Adipocyte (in vitro differentiated cells): Measurements from ENCODE around the gene MYO1A.

Experiments used
- DNase-seq: peaks from one replicate; pipeline ENCODE4 v3.0.0-alpha.2; 2015; ENCODE audit warnings: low read depth
- H3K27me3 ChIP-seq: replicated peaks from 2 replicates; pipeline ENCODE4 v1.7.0; 2013; ENCODE audit warnings: mild to moderate bottlenecking, low read length, moderate library complexity; ENCODE audit not compliant: control insufficient read depth, insufficient read depth
- H3K36me3 ChIP-seq: 2 replicates; pipeline ENCODE4 v1.7.0; 2013; ENCODE audit warnings: low read length, mild to moderate bottlenecking, moderate library complexity; ENCODE audit not compliant: control insufficient read depth, insufficient read depth, severe bottlenecking
- H3K4me1 ChIP-seq: 2 replicates; pipeline ENCODE4 v1.7.0; 2013; ENCODE audit warnings: mild to moderate bottlenecking, low read length, moderate library complexity; ENCODE audit not compliant: control insufficient read depth, insufficient read depth
- H3K4me3 ChIP-seq: 2 replicates; pipeline ENCODE4 v1.7.0; 2013; ENCODE audit warnings: mild to moderate bottlenecking, low read length, moderate library complexity
- H3K9ac ChIP-seq: 2 replicates; pipeline ENCODE4 v1.7.0; 2013; ENCODE audit warnings: mild to moderate bottlenecking, low read length, moderate library complexity
- H3K9me3 ChIP-seq: 2 replicates; pipeline ENCODE4 v1.7.0; 2013; ENCODE audit warnings: mild to moderate bottlenecking, low read length, moderate library complexity; ENCODE audit not compliant: control insufficient read depth

The MYO1A gene

GRCh38 chr12:57044468-57044867, 5.5 kb downstream of the MYO1A start:
- no peaks in the 10 kb centered on the region for H3K4me1 ChIP-seq
- H3K27me3 ChIP-seq = peaks cover 84% of the 10 kb centered on the region
- DNase-seq = no peak
- no peaks in the 10 kb centered on the region for H3K36me3 ChIP-seq
- H3K4me3 ChIP-seq = no peak overlapping the region
- no peak overlapping the region for H3K9ac ChIP-seq
- no peaks in the 10 kb centered on the region for H3K9me3 ChIP-seq

DNA sequence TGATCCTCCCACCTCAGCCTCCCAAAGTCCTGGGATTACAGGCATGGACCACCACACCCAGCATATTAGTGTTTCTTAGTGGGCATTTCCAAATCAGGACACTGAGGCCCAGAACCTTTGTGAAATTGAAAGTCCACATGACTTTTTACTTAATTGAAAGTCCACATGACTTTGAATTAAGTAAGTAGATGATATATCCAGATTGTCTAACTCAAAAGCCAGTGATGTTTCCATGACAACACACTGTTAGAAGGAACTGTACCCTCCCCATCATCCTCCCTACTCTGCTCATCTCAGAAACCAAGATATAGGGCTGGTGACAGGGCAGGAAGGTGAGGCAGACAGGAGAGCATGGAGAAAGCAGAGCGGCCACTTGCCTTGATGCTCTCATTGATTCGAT, 7.2 kb downstream of the MYO1A start:
- H3K4me1 ChIP-seq = no peaks in the 10 kb centered on the region
- H3K27me3 ChIP-seq = peaks cover 90% of the 10 kb centered on the region
- H3K4me3 ChIP-seq = no peak overlapping the region
- no peaks in the 10 kb centered on the region for H3K36me3 ChIP-seq
- no peak for DNase-seq
- no peaks in the 10 kb centered on the region for H3K9me3 ChIP-seq
- H3K9ac ChIP-seq = no peak overlapping the region

DNA sequence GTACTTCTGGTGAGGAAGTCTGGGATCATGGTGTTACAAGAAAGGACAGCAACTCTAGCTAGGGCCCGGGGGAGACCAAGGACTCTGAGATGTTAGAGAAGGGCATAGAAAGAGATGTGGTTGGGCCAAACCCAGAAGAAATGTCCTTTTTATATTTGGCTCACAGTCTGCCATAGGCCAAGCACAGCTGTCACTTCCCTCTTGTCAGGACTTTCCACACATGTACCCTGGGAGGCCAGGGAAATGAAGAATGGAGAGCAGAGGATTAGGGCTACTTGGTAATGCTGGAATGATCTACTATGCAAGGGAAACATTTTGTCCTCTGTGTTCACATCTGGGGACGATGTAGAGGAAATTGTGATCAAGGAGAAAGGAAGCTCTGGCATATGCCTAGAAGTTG, 9.2 kb downstream of the MYO1A start:
- no peak for DNase-seq
- H3K4me1 ChIP-seq = no peaks in the 10 kb centered on the region
- no peaks in the 10 kb centered on the region for H3K36me3 ChIP-seq
- H3K9ac ChIP-seq = no peak overlapping the region
- H3K9me3 ChIP-seq = no peaks in the 10 kb centered on the region
- H3K4me3 ChIP-seq = no peak overlapping the region
- H3K27me3 ChIP-seq = peaks cover 85% of the 10 kb centered on the region

GRCh38 chr12:57040211-57040610, 9.7 kb downstream of the MYO1A start:
- H3K4me3 ChIP-seq = no peak overlapping the region
- H3K36me3 ChIP-seq = no peaks in the 10 kb centered on the region
- H3K9ac ChIP-seq = no peak overlapping the region
- no peaks in the 10 kb centered on the region for H3K9me3 ChIP-seq
- H3K4me1 ChIP-seq = no peaks in the 10 kb centered on the region
- no peak for DNase-seq
- H3K27me3 ChIP-seq = peaks cover 85% of the 10 kb centered on the region

DNA sequence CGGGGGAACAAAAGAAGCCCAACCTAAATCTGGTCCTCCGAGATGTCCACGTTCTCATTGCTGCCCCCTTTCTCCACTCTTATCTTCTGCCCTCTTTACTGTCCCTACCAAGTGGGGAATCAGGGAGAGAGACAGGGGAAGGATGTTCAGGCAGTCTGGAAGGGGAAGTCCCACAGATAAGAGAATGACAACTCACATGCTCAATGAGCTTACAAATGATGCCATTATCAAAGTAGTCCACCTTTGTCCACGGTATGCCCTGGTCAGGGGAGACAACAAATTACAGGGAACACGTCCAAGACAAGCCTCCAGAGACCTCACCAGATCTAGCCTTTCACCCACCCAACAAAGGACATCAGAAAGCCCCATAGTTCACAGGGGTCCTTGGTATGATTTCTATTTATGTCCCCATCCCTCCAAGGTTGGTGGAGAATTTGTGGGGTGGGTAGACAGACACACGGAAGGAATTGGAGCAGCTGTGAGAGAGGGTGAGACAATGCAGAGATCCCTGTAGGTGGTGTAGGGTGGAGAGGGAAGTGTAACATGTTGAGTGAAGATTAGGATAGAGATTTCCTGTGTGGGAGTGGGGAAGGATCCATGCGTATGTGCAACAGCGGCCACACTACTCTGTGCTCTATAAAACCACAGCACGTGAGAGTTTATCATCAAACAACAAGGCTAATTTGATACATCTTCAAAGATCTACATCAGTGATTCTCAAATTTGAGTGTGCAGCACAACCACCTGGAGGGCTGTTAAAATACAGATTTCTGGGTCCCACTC, 10.7 kb downstream of the MYO1A start:
- no peak for DNase-seq
- Histone ChIP-seq H3K36me3 (no peaks in the 10 kb centered on the region), H3K4me1 (no peaks in the 10 kb centered on the region), H3K9ac (no peak overlapping the region), H3K9me3 (no peaks in the 10 kb centered on the region), H3K27me3 (peaks cover 81% of the 10 kb centered on the region), H3K4me3 (no peak overlapping the region)

GRCh38 chr12:57037264-57037663, 12.7 kb downstream of the MYO1A start:
- Histone ChIP-seq H3K9ac (no peak overlapping the region), H3K36me3 (no peaks in the 10 kb centered on the region), H3K27me3 (peaks cover 67% of the 10 kb centered on the region), H3K9me3 (no peaks in the 10 kb centered on the region), H3K4me1 (no peaks in the 10 kb centered on the region), H3K4me3 (no peak overlapping the region)
- DNase-seq = no peak

- no peaks in the 10 kb centered on the region for H3K36me3 ChIP-seq
- peaks cover 64% of the 10 kb centered on the region for H3K27me3 ChIP-seq
- DNase-seq = no peak
- no peak overlapping the region for H3K4me3 ChIP-seq
- H3K4me1 ChIP-seq = no peaks in the 10 kb centered on the region
- no peaks in the 10 kb centered on the region for H3K9me3 ChIP-seq
- no peak overlapping the region for H3K9ac ChIP-seq
Observed at GRCh38 chr12:57033431-57033830, 16.5 kb downstream of the MYO1A start.

DNA sequence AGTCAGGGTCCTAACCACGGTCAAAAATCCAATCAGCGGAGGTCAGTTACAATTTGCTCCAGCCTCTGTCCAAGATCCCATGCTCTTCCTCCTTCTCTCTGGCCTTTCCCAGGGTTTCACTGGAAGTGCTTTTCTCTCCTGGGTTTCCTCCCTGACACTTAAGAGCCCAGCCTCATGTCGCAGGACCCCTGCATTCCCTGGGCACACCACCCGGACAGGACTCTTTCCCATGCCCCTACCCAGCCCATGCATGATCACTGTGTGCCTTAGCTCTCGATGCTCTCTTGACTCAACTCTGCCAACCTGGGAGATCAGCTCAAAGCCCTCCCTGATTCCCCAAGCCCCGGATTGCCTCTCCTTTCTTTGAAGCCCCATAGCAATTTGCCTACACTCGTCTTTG, 18.1 kb downstream of the MYO1A start:
- H3K4me3 ChIP-seq = no peak overlapping the region
- no peaks in the 10 kb centered on the region for H3K9me3 ChIP-seq
- H3K27me3 ChIP-seq = peaks cover 59% of the 10 kb centered on the region
- no peak overlapping the region for H3K9ac ChIP-seq
- H3K4me1 ChIP-seq = no peaks in the 10 kb centered on the region
- no peaks in the 10 kb centered on the region for H3K36me3 ChIP-seq
- no peak for DNase-seq

DNA sequence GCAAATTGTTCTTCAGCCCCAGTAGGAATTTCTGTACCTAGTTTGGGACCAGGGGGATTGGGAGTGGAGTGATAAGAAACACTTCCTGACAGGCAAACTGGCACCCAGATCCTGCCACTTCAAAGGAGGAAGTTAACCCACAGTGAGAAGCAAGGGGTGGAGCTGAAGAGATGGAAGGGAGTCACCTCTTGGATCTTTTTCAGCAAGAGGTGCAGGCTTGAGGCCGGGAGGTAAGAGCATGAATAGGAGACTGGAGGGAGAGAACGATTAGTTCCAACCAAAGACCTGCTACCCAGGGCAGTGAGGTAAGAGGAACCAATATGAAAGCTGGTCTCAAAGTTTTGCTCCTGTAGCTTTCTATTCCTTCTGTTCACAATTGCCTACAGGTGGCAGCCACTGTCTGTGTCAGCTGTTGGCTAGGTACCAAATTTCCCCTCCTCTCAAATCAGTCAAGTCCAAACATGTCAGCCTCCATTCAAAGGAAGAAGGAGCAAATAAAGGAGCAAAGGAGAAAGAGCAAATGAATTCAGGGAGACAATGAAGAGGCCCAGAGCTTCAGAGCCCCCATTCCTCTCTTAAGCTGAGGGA, 18.7 kb downstream of the MYO1A start:
- Histone ChIP-seq H3K27me3 (peaks cover 64% of the 10 kb centered on the region), H3K9ac (no peak overlapping the region), H3K9me3 (no peaks in the 10 kb centered on the region), H3K36me3 (no peaks in the 10 kb centered on the region), H3K4me1 (no peaks in the 10 kb centered on the region), H3K4me3 (no peak overlapping the region)
- no peak for DNase-seq

DNA sequence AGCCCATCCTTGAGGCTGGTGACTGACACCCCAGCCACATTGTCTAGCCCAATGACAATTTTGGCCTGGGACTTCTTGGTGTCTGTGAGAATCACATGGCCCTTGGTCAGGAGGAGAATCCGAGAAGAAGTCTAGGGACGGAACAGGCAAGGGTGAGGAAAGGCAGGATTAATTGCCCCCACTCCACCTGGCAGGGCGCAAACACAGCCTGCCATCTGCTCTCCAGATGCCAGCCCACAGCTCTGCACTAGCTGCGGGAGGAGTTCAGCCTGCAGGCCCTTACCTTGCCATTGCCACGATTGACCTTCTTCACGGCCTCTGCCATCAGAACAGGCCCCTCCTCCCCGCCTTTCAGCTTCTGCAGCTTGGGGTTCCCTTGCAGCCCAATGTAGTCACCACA, 20.5 kb downstream of the MYO1A start:
- Histone ChIP-seq H3K27me3 (peaks cover 63% of the 10 kb centered on the region), H3K36me3 (no peaks in the 10 kb centered on the region), H3K4me1 (no peaks in the 10 kb centered on the region), H3K4me3 (no peak overlapping the region), H3K9ac (no peak overlapping the region), H3K9me3 (no peaks in the 10 kb centered on the region)
- no peak for DNase-seq

DNA sequence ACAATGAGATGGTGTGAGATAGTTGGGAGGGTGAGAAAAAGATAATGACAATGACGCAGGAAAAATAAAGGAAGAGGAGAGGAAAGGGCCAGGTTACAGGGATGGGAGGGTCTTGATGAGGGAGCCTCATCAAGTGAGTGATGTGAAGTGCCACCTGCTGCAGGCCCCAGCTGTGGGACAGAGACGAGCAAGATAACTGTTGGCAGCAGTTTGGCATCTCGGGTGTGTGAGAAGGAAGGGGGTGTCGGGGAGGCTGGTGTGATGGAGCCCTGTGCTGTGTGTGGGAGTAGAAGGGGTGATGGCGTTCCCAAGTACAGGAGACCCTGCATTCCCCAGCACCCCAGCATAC, 22.1 kb downstream of the MYO1A start:
- Histone ChIP-seq H3K4me3 (no peak overlapping the region), H3K4me1 (no peaks in the 10 kb centered on the region), H3K27me3 (peaks cover 59% of the 10 kb centered on the region), H3K9ac (no peak overlapping the region), H3K36me3 (no peaks in the 10 kb centered on the region), H3K9me3 (no peaks in the 10 kb centered on the region)
- DNase-seq = no peak
